ENCODE results near the gene SPAG16.
A peak's percentile ranks its signal among the peaks of the same experiment; 100 is the strongest.

Gene SPAG16

DNA sequence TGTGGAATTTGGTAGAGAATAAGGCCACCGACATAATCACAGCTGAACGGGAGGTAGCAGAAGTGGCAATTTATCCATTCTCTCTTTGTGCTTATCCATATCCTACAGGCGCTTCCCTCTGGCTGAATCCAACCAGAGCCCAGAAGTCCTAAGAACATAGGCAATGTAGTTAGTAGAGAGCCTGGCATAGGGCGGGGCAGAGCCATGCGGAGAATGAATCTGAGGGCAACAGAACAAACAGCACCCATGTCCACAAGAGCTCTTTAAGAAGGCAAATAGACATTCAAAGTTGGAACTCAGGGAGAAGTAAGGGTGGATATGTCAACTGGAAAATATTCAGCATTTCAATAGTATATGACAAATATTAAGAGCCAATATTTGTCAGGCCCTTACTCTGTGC is 820.7 kb downstream of the SPAG16 start:
- DNase-seq: no peak

DNA sequence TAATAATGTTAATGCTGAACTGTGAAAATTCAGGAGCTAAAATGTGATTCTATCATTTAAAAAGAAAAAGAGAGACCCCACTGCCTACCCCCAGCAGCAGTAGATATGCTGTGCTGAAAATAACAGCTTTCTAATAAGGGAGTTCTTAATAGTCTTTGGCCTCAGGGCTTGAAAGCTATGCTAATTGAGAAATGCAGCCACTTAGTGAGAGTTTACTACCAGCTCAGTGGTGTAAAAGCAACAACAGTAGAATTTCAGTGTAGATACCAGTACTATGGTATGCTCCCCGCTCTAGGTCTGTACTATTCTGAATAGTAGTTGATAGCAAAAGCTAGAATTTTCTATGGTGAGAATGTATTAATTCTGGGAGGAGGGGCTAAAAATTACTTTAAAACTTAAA is 823.5 kb downstream of the SPAG16 start:
- no peak for DNase-seq

GRCh38 chr2:214108598-214108997 is 824.3 kb downstream of the SPAG16 start:
- DNase-seq: no peak

GRCh38 chr2:214117054-214117453 is 832.8 kb downstream of the SPAG16 start:
- DNase-seq: no peak

GRCh38 chr2:214126135-214126534 is 841.9 kb downstream of the SPAG16 start:
- no peak for DNase-seq

DNA sequence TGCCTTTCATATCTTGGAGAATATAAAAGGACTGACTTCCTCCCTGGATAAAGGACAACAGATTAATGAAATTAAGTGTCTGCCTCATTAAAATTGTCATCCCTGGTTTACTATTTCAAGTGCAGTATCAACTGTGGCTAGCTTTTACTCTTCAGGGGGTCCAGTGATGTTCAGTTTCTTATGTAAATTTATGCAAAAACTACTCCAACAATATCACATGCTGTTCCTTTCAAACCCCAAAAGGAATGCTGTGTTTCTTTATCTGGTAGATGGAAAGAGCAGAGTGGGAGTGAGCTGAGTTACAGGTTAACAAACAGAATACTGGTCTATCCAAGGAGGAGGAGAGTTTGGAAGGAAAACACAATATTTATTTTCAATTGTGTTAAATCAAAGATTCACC is 842.9 kb downstream of the SPAG16 start:
- no peak for DNase-seq

DNA sequence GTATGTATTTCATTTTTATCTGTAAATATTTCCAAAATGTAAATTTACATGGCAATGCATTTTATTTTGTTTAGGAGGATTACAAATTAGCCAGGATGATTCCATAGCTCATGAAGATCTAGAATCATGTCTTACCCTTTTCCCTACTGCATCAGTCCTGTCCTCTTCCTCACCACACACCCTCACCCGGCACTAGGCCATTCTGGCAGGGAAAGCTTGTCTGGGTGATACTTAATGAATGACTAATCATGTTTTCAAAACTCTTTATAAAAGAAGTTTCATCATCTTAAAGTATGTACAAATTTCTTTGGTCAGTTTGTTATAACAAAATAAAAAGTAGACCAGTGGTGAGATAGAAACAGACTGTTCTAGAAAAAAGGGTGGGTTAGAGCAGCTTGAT is 843.3 kb downstream of the SPAG16 start:
- DNase-seq: no peak

DNA sequence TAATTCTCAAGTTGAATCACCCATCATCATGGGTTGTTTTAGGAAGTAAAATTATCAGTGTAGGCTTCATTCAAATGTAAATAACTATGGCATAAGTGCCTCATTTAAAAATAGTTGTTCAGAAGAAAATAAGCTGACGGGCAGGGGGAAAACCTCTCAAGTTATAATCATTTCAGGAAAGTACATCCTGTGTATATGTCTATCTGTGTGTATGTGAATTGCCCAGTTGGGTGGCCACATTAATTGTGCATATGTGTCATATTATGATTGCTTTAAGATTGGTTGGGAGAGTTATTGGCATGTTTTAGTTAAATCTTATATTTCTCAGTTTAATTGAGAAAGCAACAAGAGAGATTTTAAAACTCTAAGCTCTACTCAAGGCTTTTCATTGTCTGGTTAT is 843.8 kb downstream of the SPAG16 start:
- DNase-seq: no peak

DNA sequence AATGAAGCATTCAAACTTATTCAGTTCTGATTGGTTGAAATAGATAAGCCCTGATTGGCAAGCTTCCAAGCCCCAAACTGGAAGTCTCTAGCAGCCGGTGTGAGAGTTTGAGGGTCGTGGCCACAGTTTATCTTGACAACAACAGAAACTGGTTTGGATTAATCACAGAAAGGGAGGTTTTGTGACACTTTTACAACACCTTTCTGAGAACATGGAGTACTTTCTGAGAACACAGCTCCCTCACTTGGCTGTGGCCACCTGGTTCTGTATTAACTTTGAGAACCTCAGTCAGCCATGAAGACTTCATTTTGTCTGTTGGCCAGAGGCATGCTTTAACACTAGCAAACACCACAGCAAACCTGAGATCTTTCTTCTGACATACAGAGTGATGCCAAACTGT is 845.9 kb downstream of the SPAG16 start:
- DNase-seq: peak; percentile 56

DNA sequence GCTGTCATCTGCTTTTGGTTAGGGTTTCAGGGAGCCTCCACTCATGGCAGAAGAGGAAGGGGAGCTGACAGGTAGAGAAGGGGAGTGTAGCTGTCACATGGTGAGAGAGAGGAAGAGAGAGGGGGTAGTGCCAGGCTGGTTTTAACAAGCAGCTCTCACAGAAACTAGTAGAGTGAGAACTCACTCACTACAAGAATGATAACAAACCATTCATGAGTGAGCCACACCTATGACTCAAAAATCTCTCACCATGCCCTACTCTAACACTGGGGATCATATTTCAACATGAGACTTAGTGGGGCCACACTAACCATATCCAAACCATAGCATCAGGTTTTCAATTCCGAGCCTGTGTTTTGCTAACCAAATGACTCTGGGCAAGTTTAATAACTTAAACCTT is 851.7 kb downstream of the SPAG16 start:
- no peak for DNase-seq

GRCh38 chr2:214138779-214139178 is 854.5 kb downstream of the SPAG16 start:
- DNase-seq: no peak

DNA sequence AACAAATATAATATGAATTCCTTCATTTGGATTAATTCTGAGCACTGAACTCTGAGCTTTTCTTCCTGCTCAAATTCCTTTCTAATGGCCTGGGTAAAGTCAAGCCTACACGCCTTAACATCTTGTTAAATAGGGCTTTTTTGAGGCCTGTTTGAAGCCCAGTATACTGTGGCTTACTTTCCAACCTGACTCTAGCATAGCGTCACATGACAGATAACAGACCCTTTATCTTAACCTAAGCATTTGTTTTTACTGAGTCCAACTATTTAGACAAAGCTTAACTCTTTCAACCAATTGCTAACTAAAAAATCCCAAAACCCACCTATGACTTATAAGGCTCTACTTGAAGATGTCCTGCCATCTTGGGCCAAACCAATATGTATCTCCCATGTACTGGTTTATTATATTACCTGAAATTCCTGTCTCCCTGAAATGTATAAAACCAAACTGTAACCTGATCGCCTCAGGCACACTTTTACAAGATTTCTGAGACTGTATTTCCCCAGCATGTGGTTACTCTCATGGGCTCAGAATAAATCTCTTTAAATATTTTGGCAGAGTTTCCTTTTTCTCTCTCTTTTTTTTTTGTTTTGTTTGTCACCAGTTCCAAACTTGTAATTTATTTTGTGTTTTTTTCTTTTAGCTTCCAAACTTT is 855.5 kb downstream of the SPAG16 start:
- no peak for DNase-seq

GRCh38 chr2:214156971-214157370 is 872.7 kb downstream of the SPAG16 start:
- no peak for DNase-seq

- no peak for DNase-seq
These were observed 874.6 kb downstream of the SPAG16 start for GRCh38 chr2:214158851-214159250.

GRCh38 chr2:214169281-214169680 is 885.0 kb downstream of the SPAG16 start:
- no peak for DNase-seq

DNA sequence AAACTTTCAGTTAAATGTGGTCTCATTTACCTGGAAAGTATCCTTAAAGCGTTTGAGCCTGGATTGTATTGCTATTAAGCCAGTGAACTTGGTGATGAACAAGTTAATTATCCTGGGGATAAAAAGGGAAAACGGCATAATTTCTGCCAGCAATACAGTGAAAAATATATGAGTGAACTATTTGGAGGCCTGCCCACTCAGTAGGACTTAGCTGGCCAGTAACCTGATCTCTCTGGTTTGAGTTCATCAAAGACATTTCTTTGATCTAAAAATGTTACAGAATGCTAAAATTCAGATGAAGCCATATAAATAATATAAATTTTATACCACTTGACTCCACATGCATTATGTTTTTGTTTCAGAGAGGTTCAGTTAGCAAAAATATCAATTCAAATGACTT is 885.5 kb downstream of the SPAG16 start:
- DNase-seq: no peak

DNA sequence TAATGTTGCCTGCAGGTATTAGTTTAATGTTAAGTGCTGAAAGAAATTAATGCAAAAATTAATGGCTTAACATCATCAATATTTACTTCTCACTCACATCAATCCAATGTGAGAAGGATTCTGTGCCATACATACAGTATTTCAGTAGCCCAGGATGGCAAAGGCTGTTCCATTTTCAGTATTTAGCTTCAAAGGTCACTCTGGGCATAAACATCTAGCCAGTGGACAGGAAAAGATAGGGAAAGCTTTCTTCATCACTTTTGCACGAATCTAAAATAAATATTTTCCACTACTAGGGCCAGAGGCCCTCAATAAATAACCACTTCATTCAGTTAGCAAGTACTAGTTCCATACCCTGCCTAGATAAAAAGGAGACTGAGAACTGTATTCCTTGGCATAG is 890.3 kb downstream of the SPAG16 start:
- DNase-seq: no peak

DNA sequence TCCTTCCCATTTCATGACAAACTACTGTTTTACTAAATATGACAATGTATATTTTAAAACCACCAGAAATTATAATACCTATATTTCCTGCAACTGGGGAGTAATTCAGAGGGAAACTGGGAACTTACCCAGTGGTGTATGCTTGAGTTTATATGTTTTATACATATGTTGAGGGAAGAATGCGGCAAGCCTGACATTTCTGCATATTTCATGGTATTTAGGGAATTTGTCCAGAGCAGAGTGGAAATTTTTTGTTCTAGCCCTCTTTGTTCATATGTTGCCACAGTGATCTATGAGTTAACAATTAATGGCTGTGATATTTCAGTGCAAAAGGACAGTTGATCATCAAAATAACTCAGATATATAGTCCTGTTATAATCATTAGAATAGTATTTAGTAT is 895.8 kb downstream of the SPAG16 start:
- no peak for DNase-seq

GRCh38 chr2:214180686-214181085 is 896.4 kb downstream of the SPAG16 start:
- DNase-seq: no peak

GRCh38 chr2:214184461-214184860 is 900.2 kb downstream of the SPAG16 start:
- DNase-seq: no peak

DNA sequence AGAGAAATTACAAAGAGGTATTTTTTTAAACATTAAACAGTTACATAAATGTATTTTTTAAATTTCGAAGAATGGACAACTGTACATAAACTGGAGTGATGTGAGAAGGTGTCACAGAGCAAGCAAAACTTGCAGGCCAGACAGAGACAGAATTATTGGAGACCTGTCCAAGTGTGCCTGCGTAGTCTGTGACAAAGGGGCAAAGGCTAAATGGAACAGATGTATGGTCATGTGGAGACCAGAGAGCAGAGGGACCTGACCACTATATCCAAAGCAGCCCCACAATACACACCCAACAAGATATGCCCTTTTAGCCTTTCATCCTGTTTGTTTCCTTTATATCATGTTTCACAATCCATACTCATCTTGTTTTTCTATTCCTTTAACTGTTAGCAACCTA is 901.3 kb downstream of the SPAG16 start:
- no peak for DNase-seq

GRCh38 chr2:214192711-214193110 is 908.4 kb downstream of the SPAG16 start:
- no peak for DNase-seq

DNA sequence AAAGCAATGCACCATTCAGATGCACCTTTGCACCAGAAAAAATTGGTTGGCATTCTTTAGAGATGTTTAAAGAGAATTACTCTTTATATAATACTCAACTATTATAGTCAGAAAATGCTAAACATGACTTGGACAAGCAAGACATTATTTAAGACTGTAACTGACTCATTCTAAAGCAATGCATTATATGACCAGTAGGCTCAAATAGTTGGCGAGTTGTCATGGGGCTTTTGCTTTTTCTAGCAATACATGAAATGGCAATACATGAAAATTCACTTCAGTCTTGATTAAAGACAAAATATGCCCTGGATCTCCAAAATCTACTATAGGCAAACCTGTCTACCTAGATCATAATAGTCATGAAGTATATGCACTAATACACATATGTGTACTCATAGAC is 909.7 kb downstream of the SPAG16 start:
- no peak for DNase-seq

DNA sequence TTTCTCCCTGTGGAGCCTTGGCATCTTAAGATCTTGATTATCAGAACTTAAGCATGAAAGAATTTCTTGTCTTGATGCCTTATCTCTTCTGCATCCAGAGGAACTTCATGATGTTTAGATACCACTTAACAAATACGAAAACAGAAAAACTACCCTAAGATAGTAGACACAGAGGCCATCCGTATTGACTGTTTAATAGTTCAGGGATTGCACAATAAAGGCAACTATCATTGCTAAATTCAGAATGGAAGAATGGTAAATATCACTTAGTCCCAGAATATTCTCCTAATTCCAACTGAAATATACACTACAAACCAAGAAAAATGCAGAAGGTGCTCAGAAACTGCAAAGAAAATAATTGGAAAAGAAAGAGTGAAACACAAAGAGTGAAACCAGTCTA is 912.0 kb downstream of the SPAG16 start:
- no peak for DNase-seq

DNA sequence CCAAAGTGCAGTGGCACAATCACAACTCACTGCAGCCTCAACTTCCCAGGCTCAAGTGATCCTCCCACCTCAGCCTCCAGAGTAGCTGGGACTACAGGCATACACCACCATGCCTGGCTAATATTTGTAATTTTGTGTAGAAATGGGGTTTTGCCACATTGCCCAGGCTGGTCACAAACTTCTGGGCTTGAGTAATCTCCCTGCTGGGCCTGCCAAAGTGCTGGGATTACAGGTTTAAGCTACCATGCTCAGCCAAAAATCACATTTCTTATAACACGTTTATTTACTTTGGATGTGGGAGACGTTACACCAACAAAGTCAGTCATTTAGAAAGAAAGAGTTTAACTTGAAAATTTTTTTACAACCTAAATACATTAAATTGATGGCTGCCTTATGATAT is 917.6 kb downstream of the SPAG16 start:
- DNase-seq: no peak

DNA sequence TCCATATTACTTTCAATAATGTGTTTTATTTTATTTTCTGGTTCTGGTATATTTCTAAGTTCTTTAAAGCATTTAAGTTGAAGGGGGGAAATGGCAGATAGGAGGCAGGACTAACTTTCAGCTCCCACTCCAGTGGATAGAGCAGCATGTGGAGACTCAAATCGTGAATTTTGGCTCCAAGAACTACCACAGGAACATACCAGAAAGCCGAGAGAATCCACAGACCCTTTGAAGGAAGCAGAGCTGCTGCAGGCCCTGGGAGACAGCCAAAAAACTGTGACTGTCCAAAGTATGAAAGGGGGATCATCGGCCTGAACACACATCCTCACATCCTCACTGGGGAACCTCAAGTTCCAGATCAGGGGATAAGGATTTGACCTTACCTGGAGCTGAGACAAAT is 919.0 kb downstream of the SPAG16 start:
- no peak for DNase-seq
